GM19438 (cell line): Measurements from ENCODE around the gene TPRN.

Experiments
- ATAC-seq: cut with Tn5 transposase; IDR thresholded peaks from one replicate; pipeline ENCODE4 v1.9.1; 2021; ENCODE audit warnings: low read depth; ENCODE audit not compliant: unreplicated experiment

Gene TPRN

GRCh38 chr9:137147091-137147792 is 53.3 kb downstream of the TPRN start:
- no peak for ATAC-seq

GRCh38 chr9:137146527-137146918 is 54.0 kb downstream of the TPRN start:
- ATAC-seq = no peak

GRCh38 chr9:137145731-137146526 is 54.6 kb downstream of the TPRN start:
- ATAC-seq = no peak

- ATAC-seq = no peak
These were observed 57.1 kb downstream of the TPRN start for GRCh38 chr9:137143459-137143858.

GRCh38 chr9:137141976-137142936 is 58.3 kb downstream of the TPRN start:
- ATAC-seq = no peak
